ENCODE results near the gene MEOX1. TPM values are rescaled to one million over a fixed set of nuclear protein-coding genes. Genes with fewer than 3 reads are reported as not detected.

The MEOX1 gene
- total and polyA plus RNA-seq, 2 experiments from 2014 or later, result 0.32 to 1.0 TPM

- Histone ChIP-seq H3K27me3 (no peaks in the 10 kb centered on the region), H3K9me3 (ENCODE audit: low read depth) (no peaks in the 10 kb centered on the region), H3K4me3 (no peak overlapping the region), H3K36me3 (no peaks in the 10 kb centered on the region), H3K4me1 (ENCODE audit: low read depth) (peaks cover 8% of the 10 kb centered on the region), H3K27ac (no peak overlapping the region)
- no peak for DNase-seq (ENCODE audit: low read depth in 1 of 2, low spot score in 1 of 2)
- no peak for TF ChIP-seq CTCF (IDR thresholded peaks at IDR 0.05; ENCODE audit: low read depth, low read length)
Observed at GRCh38 chr17:43667506-43667905, 5.8 kb upstream of the MEOX1 start.

- DNase-seq (ENCODE audit: low read depth in 1 of 2, low spot score in 1 of 2), result no peak
- Histone ChIP-seq H3K36me3 (no peaks in the 10 kb centered on the region), H3K4me3 (no peak overlapping the region), H3K9me3 (ENCODE audit: low read depth) (no peaks in the 10 kb centered on the region), H3K27ac (no peak overlapping the region), H3K4me1 (ENCODE audit: low read depth) (peaks cover 18% of the 10 kb centered on the region), H3K27me3 (no peaks in the 10 kb centered on the region)
- TF ChIP-seq CTCF (IDR thresholded peaks at IDR 0.05; ENCODE audit: low read depth, low read length), result no peak
Observed at GRCh38 chr17:43665937-43666236, 4.2 kb upstream of the MEOX1 start.

GRCh38 chr17:43665084-43665936 lies 3.6 kb upstream of the MEOX1 start:
- Histone ChIP-seq H3K36me3 (no peaks in the 10 kb centered on the region), H3K9me3 (ENCODE audit: low read depth) (no peaks in the 10 kb centered on the region), H3K27ac (no peak overlapping the region), H3K27me3 (no peaks in the 10 kb centered on the region), H3K4me1 (ENCODE audit: low read depth) (peaks cover 18% of the 10 kb centered on the region), H3K4me3 (no peak overlapping the region)
- no peak for DNase-seq (ENCODE audit: low read depth in 1 of 2, low spot score in 1 of 2)
- TF ChIP-seq CTCF (IDR thresholded peaks at IDR 0.05; ENCODE audit: low read depth, low read length), result no peak

- Histone ChIP-seq H3K27me3 (no peaks in the 10 kb centered on the region), H3K9me3 (ENCODE audit: low read depth) (no peaks in the 10 kb centered on the region), H3K36me3 (no peaks in the 10 kb centered on the region), H3K27ac (no peak overlapping the region), H3K4me3 (no peak overlapping the region), H3K4me1 (ENCODE audit: low read depth) (peaks cover 18% of the 10 kb centered on the region)
- DNase-seq (ENCODE audit: low read depth in 1 of 2, low spot score in 1 of 2), result no peak
- no peak for TF ChIP-seq CTCF (IDR thresholded peaks at IDR 0.05; ENCODE audit: low read depth, low read length)
Observed at GRCh38 chr17:43664096-43664495, 2.4 kb upstream of the MEOX1 start.

GRCh38 chr17:43663383-43663782 lies 1.7 kb upstream of the MEOX1 start:
- Histone ChIP-seq H3K27ac (no peak overlapping the region), H3K36me3 (no peaks in the 10 kb centered on the region), H3K4me1 (ENCODE audit: low read depth) (peaks cover 18% of the 10 kb centered on the region), H3K27me3 (no peaks in the 10 kb centered on the region), H3K9me3 (ENCODE audit: low read depth) (no peaks in the 10 kb centered on the region), H3K4me3 (no peak overlapping the region)
- no peak for DNase-seq (ENCODE audit: low read depth in 1 of 2, low spot score in 1 of 2)
- TF ChIP-seq CTCF (IDR thresholded peaks at IDR 0.05; ENCODE audit: low read depth, low read length), result no peak

Data from cardiac muscle cell (in vitro differentiated cells and primary cell).